SIG-M5 treated with dmso at 0.1 percent for 504 hours (cell line): Measurements from ENCODE around the gene PCBD2.
A peak's percentile ranks its signal among the peaks of the same experiment; 100 is the strongest.
"Not testable (repeated sequence)": the region's sequence is repeated elsewhere in the genome, so short reads cannot be mapped to it uniquely, and the experiment has no call there.

Experiments
- DNase-seq: peaks from one replicate; lab custom pipeline; 2025; ENCODE audit not compliant: unreplicated experiment; lab: John Stamatoyannopoulos, UW

PCBD2 gene

GRCh38 chr5:134904610-134905245 is at the start of gene PCBD2:
PCBD2 (plus strand) TSS chr5:134905131; CDS start chr5:134905140, 9 bp downstream.
- peak; percentile 92 for DNase-seq

DNA sequence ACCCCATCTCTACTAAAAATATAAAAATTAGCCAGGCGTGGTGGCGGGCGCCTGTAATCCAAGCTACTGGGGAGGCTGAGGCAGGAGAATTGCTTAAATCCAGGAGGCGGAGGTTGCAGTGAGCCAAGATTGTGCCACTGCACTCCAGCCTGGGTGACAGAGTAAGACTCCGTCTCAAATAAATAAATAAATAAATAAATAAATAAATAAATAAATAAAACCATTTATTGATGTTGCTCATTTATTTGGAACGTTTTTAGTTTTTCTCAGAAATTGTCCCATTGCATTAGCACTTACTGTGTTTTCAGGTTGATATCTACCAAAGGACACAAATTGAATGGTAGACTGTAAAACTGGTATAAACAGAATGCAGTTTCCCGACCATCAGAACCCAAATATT is 48.5 kb upstream of the PCBD2 start:
- DNase-seq: not testable (repeated sequence)

- DNase-seq: no peak
Observed at GRCh38 chr5:134857401-134857800, 47.5 kb upstream of the PCBD2 start.

GRCh38 chr5:134864707-134865106 is 40.2 kb upstream of the PCBD2 start:
- DNase-seq: no peak

GRCh38 chr5:134873494-134873893 is 31.4 kb upstream of the PCBD2 start:
- DNase-seq: no peak

DNA sequence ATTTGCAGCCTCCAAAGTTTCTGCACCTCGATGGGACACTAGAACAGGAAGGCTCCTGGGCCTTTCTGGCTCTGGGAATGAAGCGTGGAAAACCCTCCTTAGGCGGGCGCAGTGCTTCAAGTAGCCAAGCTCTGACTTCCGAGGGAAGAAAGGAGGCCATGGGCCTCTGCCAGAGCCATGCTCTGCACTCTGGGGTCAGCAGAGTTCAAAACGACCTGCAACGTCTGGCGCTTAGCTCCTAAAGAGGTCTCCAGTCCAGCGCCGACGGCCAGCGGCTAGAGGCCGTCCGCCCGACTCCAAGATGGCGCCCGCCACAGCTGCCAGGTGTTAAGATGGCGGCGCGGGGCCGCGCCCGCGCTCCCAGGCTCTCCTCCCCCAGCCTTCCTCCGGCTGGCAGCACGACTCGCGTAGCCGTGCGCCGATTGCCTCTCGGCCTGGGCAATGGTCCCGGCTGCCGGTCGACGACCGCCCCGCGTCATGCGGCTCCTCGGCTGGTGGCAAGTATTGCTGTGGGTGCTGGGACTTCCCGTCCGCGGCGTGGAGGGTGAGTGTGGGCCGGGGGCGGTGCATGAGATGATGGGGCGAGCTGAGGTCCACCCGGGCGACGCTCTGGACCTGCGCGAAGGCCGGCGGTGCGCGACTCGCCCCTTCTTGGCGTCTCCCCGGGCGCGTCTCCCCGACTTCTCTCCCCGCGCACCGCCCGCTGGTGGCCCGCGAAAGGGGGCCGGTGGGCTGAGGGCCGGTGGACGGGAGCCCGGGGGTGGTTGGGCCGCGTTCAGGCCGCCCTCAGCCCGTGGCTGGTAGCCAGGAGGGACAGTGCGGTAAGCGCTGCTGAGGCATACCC is 30.7 kb upstream of the PCBD2 start, which contains the start of gene TXNDC15:
TXNDC15 (plus strand) TSS at position 385 of the 844 bp plus-strand sequence; CDS start at position 442, 57 bp downstream.
- peak; percentile 77 for DNase-seq

DNA sequence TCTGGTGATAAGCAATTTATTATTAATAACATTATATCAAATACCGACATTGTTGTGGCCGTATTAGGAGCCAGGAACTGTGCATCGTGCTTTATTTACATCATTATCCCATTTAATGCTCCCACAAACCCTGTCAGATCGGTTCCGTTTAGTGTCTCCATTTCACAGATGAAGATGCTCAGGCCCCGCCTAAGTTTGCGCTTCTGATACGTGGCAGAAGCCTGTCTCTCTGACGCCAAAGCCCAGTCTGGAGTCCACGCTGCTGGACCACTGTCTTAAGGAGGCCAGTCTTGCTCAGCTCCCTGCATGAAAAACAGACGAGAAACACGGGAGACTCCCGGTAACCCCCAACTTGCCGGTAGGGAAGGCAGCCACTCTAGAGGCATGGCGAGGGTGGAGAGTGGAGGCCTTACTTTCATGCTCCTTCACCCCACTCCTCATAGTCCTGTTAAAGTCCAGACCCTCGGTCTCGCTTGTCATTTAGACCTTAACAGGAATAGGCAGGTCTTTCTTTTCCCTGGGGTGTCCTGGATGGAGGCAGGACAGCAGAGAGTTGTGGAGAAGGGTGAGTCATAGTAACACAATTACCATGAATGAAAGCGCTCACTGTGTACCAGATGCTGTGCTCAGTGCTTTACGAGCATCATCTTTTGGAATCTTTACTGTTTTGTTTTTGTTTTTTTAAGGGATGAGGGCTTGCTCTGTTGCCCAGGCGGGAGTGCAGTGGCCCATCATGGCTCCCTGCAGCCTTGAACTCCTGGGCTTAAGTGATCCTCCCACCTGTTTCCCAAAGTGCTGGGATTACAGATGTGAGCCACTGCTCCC is 29.9 kb upstream of the PCBD2 start:
- DNase-seq: peak; percentile 34

GRCh38 chr5:134877159-134877558 is 27.8 kb upstream of the PCBD2 start:
- no peak for DNase-seq

GRCh38 chr5:134878403-134878802 is 26.5 kb upstream of the PCBD2 start:
- DNase-seq: no peak

GRCh38 chr5:134879456-134879855 is 25.5 kb upstream of the PCBD2 start:
- DNase-seq: no peak

GRCh38 chr5:134880937-134881336 is 24.0 kb upstream of the PCBD2 start:
- DNase-seq: not testable (repeated sequence)

DNA sequence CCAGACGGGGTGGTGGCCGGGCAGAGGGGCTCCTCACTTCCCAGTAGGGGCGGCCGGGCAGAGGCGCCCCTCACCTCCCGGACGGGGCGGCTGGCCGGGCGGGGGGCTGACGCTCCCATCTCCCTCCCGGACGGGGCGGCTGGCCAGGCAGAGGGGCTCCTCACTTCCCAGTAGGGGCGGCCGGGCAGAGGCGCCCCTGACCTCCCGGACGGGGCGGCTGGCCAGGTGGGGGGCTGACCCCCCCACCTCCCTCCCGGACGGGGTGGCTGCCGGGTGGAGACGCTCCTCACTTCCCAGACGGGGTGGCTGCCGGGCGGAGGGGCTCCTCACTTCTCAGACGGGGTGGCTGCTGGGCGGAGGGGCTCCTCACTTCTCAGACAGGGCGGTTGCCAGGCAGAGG is 23.2 kb upstream of the PCBD2 start:
- DNase-seq: not testable (repeated sequence)

DNA sequence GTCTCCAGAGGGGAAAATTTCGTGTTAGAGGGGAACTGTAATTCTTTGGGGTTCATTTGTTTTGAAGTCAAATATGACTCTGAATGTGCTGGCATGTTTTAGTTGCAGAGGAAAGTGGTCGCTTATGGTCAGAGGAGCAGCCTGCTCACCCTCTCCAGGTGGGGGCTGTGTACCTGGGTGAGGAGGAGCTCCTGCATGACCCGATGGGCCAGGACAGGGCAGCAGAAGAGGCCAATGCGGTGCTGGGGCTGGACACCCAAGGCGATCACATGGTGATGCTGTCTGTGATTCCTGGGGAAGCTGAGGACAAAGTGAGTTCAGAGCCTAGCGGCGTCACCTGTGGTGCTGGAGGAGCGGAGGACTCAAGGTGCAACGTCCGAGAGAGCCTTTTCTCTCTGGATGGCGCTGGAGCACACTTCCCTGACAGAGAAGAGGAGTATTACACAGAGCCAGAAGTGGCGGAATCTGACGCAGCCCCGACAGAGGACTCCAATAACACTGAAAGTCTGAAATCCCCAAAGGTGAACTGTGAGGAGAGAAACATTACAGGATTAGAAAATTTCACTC is 17.3 kb upstream of the PCBD2 start:
- DNase-seq: no peak

- DNase-seq: no peak
Observed at GRCh38 chr5:134889335-134889734, 15.6 kb upstream of the PCBD2 start.

GRCh38 chr5:134891473-134891872 is 13.5 kb upstream of the PCBD2 start:
- DNase-seq: no peak

DNA sequence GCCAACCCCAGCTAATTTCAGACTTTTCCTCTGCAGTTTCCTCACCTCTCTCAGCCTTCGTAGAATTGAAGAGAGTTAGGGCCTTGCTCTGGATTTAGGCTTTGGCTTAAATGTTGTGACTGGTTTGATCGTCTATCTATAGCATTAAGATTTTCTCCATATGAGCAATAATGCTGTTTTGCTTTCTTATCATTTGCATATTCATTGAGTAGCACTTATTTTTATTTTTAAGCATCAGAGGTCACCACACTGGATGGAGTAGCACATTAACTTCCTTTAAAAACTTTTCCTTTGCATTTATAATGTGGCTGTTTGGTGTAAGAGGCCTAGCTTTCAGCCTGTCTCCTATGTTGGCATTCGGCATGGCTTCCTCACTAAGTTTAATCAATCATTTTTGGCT is 12.6 kb upstream of the PCBD2 start:
- DNase-seq: no peak

DNA sequence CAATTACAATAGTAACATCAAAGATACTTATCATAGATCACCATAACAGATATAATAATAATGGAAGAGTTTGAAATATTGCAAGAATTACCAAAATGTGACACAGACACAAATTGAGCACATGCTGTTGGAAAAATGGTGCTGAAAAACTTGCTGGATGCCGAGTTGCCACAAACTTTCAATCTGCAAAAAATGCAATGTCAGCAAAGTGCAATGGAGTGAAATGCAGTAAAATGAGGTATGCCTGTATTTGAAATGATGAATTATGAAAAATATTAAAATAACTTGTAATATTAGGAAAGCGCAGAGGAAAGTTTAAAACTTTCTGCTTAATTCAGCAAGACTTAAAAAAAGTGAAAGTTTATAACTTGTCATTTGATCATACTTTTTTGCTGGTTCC is 12.0 kb upstream of the PCBD2 start:
- DNase-seq: no peak

DNA sequence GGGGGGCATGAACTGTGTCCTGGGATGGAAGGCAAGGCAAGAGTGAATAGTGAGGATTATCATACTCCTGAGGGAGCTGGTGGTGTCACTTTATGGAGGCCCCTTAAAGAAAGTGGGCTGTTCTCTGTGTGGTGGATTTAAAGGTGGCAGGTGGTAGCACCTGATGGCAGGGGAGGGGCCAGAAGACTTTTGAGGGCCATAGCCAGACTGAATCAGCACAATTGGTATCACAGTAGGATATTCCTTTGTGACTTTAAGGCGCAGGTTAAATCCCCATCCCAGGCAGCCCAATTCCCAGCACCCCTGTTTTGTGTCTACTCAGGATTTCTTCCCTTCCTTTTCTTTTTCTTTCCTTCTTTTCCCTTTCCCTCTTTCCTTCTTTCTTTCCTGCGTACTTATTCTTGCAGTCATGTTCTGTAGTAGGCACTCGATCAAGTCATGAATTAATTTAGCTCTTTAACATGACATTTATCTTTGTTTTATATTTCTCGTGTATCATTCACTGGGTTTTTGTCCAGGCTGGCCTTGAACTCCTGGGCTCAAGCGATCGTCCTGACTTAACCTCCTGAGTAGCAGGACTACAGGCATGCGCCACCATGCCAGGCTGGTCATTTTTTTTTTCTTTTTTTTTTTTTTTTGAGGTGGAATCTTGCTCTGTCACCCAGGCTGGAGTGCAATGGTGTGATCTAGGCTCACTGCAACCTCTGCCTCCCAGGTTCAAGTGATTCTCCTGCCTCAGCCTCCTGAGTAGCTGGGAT is 11.0 kb upstream of the PCBD2 start:
- DNase-seq: no peak

DNA sequence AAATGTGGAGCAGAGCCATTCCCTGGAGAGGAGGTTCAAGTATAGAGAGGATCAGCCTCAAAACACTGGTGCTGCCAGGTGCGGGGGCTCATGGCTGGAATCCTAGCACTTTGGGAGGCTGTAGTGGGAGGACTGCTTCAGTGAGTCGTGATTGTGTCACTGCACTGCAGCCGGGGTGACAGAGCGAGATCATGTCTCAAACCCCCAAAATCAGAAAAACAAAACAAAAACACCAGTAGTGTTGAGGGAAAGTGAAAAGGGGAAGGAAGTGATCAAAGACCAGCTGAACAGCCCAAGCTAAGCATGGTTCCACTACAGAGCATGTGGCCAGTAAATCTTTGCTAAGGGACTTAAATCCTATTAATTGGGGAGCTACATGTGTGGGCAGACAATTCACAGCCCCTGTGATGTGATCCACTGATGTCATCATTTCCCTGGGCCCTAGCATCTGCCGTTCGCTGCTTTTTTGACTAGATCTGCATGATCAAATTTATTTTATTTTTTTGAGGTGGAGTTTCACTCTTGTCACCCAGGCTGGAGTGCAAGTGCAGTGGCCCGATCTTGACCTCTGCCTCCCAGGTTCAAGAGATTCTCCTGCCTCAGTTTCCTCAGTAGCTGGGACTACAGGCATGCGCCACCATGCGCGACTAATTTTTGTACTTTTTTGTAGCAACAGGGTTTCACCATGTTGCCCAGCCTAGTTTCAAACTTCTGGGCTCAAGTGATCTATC is 2.7 kb upstream of the PCBD2 start:
- peak; percentile 58 for DNase-seq
